Measurements from ENCODE around the gene PRIM2.
"Not testable (repeated sequence)": the region's sequence is repeated elsewhere in the genome, so short reads cannot be mapped to it uniquely, and the experiment has no call there.

The PRIM2 gene

DNA sequence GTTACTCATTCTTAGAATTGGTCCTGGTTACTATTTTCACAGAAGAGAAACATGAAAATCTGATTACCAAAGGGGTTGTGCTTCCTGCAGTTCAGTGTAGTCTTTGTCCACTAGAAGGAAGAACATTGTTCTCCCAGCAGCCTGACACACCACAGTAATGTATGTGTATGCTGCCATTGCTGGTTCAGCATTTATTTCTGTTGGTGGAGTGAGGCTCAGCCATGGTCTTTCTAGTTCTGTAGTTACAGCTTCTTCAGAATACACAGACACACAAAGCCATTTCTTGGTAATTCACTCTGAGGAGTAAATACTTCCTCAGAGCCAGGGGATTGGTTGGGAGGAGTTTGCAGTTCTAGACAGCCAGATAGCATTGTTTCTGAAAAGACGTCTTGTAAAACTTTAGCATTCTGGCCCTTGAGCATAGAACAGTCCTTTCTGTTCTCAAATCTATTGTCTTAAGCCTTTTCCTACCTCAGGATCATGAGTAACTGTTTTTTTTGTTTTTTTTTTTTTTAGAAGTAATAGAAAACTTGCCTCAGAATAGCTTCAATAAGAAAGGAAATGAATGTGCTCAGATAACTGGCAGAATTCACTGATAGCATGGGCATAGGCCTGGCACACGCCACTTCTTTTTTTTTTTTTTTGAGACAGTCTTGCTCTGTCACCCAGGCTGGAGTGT is 128.5 kb downstream of the PRIM2 start:
- DNase-seq (ENCODE audit: low read depth, low spot score), result not testable (repeated sequence)

DNA sequence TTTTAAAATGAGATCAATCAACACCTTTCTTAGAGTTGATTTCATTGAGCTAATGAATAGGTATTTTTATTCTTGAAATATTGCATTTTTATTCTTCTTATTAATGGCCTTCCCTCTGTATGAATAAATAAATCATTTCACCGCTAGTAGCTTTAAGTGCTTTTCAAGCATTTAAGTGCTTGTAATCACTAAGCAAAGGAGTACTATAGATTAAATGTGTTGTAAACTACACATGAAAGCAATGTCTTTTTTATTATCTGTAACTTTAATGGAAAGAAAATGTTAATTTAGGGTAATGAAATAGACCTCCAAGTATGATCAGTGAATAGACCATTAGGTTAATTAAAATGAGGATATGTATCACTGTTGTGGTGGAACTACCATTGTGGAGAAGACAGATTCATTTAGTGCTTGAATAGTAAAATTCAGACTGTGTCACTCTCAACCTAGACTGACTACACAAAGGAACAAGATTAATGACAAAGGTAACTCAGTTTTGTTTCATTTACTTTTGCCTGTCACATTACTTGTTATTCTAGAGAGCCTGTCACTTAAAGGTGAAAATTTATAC is 132.2 kb downstream of the PRIM2 start:
- not testable (repeated sequence) for DNase-seq (ENCODE audit: low read depth, low spot score)

- DNase-seq (ENCODE audit: low read depth, low spot score), result not testable (repeated sequence)
These were observed 142.4 kb downstream of the PRIM2 start for GRCh38 chr6:57459781-57460180.

GRCh38 chr6:57461022-57461421 is 143.6 kb downstream of the PRIM2 start:
- DNase-seq (ENCODE audit: low read depth, low spot score), result not testable (repeated sequence)

GRCh38 chr6:57463809-57464208 is 146.4 kb downstream of the PRIM2 start:
- not testable (repeated sequence) for DNase-seq (ENCODE audit: low read depth, low spot score)

DNA sequence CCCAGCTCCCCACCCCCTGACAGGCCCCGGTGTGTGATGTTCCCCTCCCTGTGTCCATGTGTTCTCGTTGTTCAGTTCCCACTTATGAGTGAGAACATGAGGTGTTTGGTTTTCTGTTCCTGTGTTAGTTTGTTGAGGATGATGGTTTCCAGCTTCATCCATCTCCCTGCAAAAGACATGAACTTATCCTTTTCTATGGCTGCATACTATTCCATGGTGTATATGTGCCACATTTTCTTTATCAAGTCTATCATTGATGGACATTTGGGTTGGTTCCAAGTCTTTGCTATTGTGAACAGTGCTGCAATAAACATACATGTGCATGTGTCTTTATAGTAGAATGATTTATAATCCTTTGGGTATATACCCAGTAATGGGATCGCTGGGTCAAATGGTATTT is 148.5 kb downstream of the PRIM2 start:
- not testable (repeated sequence) for DNase-seq (ENCODE audit: low read depth, low spot score)

- no peak for DNase-seq (ENCODE audit: low read depth, low spot score)
These were observed 151.6 kb downstream of the PRIM2 start for GRCh38 chr6:57469072-57469471.

DNA sequence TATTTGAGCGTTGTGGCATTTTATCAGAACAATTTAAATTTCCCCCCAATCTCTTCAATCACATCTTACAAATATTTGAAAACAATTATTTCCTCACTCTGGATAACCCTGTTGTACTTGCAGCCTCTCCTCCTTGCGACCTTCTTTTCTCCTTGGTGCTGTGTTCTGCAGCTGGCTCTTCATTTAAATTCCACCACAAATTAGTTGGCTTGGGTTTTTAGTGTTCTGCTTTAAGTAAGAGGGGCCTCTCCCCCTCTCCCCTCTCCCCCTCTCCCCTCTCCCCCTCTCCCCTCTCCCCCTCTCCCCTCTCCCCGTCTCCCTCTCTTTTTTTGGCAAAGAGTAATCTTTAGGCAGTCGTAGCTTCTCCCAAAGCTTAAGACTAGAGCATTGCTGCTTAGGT is 152.7 kb downstream of the PRIM2 start:
- DNase-seq (ENCODE audit: low read depth, low spot score), result not testable (repeated sequence)

- not testable (repeated sequence) for DNase-seq (ENCODE audit: low read depth, low spot score)
These were observed 154.0 kb downstream of the PRIM2 start for GRCh38 chr6:57471314-57471864.

DNA sequence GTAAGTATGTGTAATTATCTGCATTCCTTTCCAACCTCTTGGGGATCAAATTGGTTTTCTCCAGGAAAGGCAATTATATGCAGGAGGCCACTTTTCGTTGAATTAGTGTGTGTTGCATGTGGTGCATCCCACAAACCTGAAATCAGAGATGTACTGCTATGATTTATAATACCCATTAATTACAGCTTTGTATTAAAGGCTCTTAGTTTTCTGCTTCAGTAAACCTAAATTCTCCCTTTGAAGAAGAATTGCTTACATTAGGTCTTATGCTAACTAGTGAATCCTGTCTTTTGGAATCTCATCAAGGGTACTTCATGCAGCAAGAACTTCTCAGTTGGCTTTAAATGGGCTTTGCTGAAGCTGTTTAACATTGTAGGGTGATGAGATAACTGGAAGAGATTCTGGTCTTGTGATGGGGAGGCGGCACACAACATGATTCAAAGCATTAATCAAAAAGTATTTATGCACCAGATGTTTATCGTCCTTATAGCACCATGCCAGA is 155.5 kb downstream of the PRIM2 start:
- DNase-seq (ENCODE audit: low read depth, low spot score), result not testable (repeated sequence)

DNA sequence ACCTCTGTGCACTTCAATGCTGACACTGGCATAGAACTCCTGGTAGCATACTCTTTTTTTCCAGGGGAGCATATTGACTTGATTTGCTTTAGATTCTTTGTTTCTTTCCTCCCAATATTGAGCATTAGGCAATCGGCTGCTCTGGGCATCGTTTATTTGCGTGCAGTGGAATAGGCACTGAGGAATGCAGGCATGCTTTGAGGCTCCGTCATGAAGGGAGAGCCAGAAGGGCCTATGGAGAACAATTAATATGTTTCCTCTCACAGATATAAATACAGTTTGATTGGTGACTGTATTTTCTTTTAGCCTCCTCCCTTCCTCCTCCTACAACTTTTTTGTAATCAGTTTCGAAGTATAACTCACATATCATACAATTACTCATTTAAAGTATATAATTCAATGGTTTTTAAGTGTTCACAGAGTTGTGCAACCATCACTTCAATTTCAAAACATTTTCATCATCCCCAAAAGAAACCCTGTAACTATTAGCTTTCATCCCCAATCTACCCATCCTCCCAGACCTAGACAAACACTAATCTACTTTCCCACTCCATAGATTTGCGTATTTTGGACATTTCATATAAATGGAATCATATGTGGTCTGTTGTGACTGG is 157.5 kb downstream of the PRIM2 start:
- DNase-seq (ENCODE audit: low read depth, low spot score), result not testable (repeated sequence)

DNA sequence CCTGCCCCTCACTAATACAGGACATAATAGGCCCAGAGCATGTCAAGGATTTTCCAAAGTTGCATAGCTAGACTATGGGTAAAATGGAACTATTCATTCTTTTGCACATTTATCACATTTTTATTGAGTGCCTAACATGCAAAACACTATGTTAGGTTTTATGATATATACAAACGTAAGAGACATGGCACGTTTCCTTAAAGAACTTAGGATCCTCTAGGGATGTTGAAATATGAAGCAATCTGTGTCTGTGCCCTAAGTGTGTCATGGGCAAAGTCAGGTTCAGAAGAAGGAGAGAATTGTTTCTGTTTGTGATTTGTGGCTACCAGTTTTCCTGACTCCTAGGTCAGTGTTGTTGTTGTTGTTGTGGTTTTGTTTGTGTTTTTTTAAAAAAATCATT is 158.2 kb downstream of the PRIM2 start:
- DNase-seq (ENCODE audit: low read depth, low spot score), result not testable (repeated sequence)

GRCh38 chr6:57480194-57480593 is 162.8 kb downstream of the PRIM2 start:
- DNase-seq (ENCODE audit: low read depth, low spot score), result not testable (repeated sequence)

GRCh38 chr6:57481121-57481520 is 163.7 kb downstream of the PRIM2 start:
- DNase-seq (ENCODE audit: low read depth, low spot score), result not testable (repeated sequence)

DNA sequence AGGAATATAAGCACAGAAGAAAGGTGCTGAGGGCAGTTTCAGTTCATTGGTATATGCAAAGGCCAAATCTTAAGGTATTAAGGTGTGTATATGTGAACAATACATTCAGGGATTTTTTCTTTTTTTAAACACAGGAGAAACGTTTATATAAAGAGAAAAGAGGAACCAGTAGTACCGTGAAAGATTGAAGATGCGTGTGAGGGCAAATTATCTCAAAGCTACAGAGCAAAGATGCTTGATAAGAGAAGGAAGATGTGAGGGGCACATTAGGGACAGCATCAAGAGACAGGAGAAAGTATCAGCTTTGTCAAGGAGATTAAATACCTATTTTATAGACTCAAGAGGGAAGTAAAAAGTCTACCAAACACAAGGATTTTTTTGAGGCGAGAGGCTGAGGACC is 165.0 kb downstream of the PRIM2 start:
- not testable (repeated sequence) for DNase-seq (ENCODE audit: low read depth, low spot score)

GRCh38 chr6:57486494-57487081 is 169.2 kb downstream of the PRIM2 start:
- not testable (repeated sequence) for DNase-seq (ENCODE audit: low read depth, low spot score)

DNA sequence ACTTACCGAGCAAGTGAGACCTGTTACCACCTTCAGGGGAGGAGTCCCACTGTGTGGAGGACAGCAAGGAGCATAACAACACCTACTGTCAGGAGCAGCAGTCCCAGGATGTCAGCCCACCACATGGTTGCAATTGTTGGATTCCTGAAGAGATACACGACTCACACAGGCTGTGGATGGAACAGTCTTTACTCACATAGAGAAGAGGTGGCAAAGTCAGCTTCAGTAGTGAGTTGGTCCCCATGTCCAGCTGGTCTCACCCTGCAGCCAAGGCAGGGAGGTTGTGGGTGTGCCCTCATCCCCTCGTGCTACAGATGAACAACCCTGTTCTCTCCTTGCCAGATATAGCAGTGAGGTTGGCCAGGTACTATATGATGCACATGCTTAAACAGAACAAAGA is 171.1 kb downstream of the PRIM2 start:
- DNase-seq (ENCODE audit: low read depth, low spot score), result not testable (repeated sequence)

- DNase-seq (ENCODE audit: low read depth, low spot score), result not testable (repeated sequence)
These were observed 172.5 kb downstream of the PRIM2 start for GRCh38 chr6:57489887-57490286.

DNA sequence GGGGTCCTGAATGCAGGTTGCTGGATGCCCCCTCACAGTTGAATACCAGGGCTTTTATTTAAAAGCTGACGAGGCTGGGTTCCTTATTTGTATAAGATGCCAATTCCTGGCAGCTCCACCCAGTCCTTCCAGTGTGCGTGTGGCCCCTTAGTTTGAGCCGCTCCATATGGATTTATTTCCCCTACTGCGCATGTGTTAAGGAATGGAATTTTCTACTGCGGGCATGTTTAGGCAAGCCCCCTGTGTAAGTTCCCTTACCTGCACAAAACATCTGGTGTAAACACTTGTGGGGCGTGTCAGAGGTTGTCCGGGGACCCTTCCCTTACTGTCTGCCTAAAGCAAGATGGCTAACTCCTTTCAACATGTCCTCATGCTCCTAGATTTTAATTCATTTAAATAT is 174.4 kb downstream of the PRIM2 start:
- not testable (repeated sequence) for DNase-seq (ENCODE audit: low read depth, low spot score)

DNA sequence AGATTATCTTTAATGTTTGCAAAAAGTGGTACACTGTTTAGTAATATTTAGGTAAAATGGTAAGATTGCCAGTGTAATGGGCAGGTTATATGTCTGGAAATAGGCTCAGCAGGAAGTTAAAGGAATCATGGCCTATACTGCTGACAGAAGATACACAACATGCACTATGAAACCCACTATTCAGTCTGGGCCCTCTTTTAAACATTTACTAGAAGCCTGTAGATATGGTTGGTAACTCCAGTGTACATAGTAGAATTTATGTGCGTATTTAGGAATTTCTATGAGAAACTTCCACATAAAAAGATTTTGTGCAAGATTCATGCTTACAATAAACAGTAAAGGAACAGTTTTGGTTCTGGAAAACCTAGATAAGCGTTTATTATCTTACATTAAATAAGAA is 178.8 kb downstream of the PRIM2 start:
- not testable (repeated sequence) for DNase-seq (ENCODE audit: low read depth, low spot score)

- not testable (repeated sequence) for DNase-seq (ENCODE audit: low read depth, low spot score)
These were observed 183.1 kb downstream of the PRIM2 start for GRCh38 chr6:57500368-57501021.
